Type B pancreatic cell (in vitro differentiated cells): Measurements from ENCODE around the gene DCC. TPM values are rescaled to one million over a fixed set of nuclear protein-coding genes. Genes with fewer than 3 reads are reported as not detected.

Experiments
- DNase-seq: peaks from one replicate; pipeline ENCODE4 v3.0.0; 2021; ENCODE audit warnings: mixed read lengths; ENCODE audit not compliant: unreplicated experiment; ENCODE audit errors: extremely low spot score
- H3K27ac Mint-ChIP-seq: 2 replicates; pipeline ENCODE4 v1.8.0; 2021; ENCODE audit warnings: mild to moderate bottlenecking, mixed read lengths
- H3K27me3 Mint-ChIP-seq: 2 replicates; pipeline ENCODE4 v1.8.0; 2021; ENCODE audit warnings: mixed read lengths
- H3K36me3 Mint-ChIP-seq: 2 replicates; pipeline ENCODE4 v1.8.0; 2021; ENCODE audit warnings: mixed read lengths
- H3K4me1 Mint-ChIP-seq: one replicate; pipeline ENCODE4 v1.8.0; 2021; ENCODE audit warnings: mixed read lengths; ENCODE audit not compliant: unreplicated experiment
- H3K4me3 Mint-ChIP-seq: 2 replicates; pipeline ENCODE4 v1.8.0; 2021; ENCODE audit warnings: mild to moderate bottlenecking, mixed read lengths
- H3K9me3 Mint-ChIP-seq: 2 replicates; pipeline ENCODE4 v1.8.0; 2021; ENCODE audit warnings: mixed read lengths
- total RNA-seq: library from RNA; stranded (reverse); gene quantifications from 2 replicates; pipeline ENCODE4 v1.2.1, GENCODE V29; 2021; ENCODE audit warnings: low replicate concordance
- TF ChIP-seq, protein P1 (sequence below): fragments of 200-600 bp; sonication (generic); conservative IDR thresholded peaks from 2 replicates; pipeline ENCODE4 v1.5.0; 2021; ENCODE audit warnings: antibody characterized with exemption, mild to moderate bottlenecking

The DCC gene
- total RNA-seq, 1 donor from 2014 or later = 11.6 TPM

DNA sequence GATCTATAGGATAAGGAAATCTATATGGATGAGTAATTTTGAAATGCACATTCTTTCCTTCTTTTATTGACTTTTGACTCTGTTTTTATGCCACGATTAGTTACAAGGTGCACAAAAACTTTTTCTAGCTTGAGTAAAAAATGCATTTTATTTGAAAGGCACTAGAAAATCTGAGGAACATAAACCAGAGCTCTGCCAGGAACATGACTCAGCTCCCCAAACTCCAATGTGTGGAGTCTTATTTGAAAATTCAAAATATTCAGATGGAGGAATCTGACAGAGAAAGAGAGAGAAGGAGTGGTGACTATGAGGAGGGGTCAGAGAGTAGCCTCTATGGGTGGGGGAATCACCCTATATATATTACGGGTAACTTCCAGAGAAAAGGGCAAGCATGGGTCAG is 231.0 kb downstream of the DCC start:
- no peak overlapping the region for H3K27ac Mint-ChIP-seq
- H3K36me3 Mint-ChIP-seq = no peaks in the 10 kb centered on the region
- DNase-seq = no peak
- peaks cover 5% of the 10 kb centered on the region for H3K4me1 Mint-ChIP-seq
- no peaks in the 10 kb centered on the region for H3K27me3 Mint-ChIP-seq
- H3K4me3 Mint-ChIP-seq = no peak overlapping the region
- H3K9me3 Mint-ChIP-seq = no peaks in the 10 kb centered on the region
- TF ChIP-seq, protein P1, sequence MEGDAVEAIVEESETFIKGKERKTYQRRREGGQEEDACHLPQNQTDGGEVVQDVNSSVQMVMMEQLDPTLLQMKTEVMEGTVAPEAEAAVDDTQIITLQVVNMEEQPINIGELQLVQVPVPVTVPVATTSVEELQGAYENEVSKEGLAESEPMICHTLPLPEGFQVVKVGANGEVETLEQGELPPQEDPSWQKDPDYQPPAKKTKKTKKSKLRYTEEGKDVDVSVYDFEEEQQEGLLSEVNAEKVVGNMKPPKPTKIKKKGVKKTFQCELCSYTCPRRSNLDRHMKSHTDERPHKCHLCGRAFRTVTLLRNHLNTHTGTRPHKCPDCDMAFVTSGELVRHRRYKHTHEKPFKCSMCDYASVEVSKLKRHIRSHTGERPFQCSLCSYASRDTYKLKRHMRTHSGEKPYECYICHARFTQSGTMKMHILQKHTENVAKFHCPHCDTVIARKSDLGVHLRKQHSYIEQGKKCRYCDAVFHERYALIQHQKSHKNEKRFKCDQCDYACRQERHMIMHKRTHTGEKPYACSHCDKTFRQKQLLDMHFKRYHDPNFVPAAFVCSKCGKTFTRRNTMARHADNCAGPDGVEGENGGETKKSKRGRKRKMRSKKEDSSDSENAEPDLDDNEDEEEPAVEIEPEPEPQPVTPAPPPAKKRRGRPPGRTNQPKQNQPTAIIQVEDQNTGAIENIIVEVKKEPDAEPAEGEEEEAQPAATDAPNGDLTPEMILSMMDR = no peak

DNA sequence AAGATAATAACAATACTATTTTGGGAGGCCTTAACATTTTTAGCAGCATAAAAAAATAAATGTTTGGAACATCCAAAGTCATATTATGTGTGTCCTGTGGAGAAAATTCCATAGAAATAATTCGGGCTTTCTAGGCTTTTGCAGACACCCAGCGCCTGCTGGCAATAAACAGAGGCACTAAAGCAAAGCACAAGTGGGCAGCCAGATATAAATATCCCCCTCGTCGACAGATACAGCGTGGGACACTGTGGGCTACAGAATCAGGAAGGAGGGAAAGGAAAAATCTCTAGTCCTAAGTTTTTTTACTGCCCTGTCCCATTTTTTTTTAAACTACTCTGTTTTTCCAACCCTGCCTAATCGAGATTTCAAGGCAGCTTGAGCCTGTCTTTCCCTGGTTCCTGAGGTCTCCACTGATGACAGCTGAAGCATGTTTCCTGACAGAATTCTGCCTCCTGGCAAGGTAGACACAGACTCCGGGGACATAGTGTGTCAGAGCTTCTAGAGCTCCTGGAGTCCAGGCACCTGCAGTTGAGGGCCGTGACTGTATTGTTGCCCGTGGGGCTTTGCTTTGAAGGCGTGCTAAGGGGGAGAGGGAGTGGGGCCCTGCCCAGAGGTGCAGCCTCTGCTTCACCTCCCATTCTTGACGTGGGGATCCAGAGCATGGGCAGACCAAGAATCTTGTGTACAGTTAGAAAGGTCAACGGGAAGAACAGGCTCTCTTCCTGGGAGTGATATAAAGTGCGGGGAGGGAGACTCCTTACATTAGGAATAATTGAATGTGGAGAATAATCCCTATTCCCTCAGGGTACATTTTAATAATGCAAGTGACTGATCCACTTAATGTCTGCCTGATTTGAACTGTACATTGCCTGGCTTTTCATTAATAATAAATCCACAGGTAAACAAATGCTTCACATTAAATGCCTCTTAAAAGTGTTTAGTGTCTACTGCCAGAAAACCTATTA is 232.3 kb downstream of the DCC start:
- Mint-ChIP-seq H3K9me3 (no peaks in the 10 kb centered on the region), H3K27ac (no peak overlapping the region)

DNA sequence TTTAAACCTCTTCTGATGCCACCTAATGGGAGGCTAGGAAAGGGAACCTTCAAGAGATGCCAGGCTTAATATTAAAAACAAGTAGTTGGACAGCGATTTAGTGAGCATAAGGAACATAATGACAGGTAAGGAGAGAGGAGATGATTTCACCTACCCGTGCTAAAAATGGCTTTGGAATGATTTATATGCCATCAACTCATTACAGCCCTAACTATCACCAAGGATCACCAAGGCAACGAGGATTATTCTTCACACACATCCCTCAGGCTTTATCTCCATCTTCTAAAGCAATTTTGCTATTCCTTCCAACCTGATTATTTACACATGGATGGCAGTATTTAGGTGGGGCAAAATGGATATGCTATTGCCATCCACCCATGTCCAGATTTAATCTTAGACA is 237.8 kb downstream of the DCC start:
- no peak overlapping the region for H3K27ac Mint-ChIP-seq
- no peaks in the 10 kb centered on the region for H3K4me1 Mint-ChIP-seq
- no peaks in the 10 kb centered on the region for H3K27me3 Mint-ChIP-seq
- H3K9me3 Mint-ChIP-seq = no peaks in the 10 kb centered on the region
- DNase-seq = no peak
- H3K36me3 Mint-ChIP-seq = no peaks in the 10 kb centered on the region
- H3K4me3 Mint-ChIP-seq = no peak overlapping the region
- TF ChIP-seq, protein P1 = no peak

More for the DNA sequence above, 232.3 kb downstream of the DCC start:
- H3K27me3 Mint-ChIP-seq = no peaks in the 10 kb centered on the region
- H3K4me3 Mint-ChIP-seq = no peak overlapping the region
- no peaks in the 10 kb centered on the region for H3K36me3 Mint-ChIP-seq
- no peak for DNase-seq
- TF ChIP-seq, protein P1 = no peak
- peaks cover 5% of the 10 kb centered on the region for H3K4me1 Mint-ChIP-seq

DNA sequence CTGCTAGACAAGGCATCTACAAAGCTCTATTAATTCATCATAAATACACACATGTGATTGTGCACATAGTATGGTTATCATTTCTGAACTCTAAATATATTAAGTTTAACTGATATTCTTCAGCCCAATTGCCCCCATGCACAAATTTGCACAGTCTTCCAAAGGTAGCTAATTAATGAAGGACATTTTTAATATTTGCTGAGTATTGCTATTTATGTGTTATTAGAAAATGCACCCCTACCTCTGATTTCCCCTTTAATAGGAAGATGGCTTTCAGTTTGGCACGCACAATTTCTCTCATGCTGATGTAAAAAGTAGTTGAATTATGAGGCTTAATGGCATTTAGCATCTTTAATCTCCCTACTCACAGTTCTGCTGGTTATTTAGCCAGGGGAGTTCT is 242.1 kb downstream of the DCC start:
- TF ChIP-seq, protein P1 = no peak
- H3K27me3 Mint-ChIP-seq = no peaks in the 10 kb centered on the region
- no peak for DNase-seq
- H3K9me3 Mint-ChIP-seq = no peaks in the 10 kb centered on the region
- H3K4me3 Mint-ChIP-seq = no peak overlapping the region
- no peaks in the 10 kb centered on the region for H3K4me1 Mint-ChIP-seq
- no peaks in the 10 kb centered on the region for H3K36me3 Mint-ChIP-seq
- no peak overlapping the region for H3K27ac Mint-ChIP-seq

DNA sequence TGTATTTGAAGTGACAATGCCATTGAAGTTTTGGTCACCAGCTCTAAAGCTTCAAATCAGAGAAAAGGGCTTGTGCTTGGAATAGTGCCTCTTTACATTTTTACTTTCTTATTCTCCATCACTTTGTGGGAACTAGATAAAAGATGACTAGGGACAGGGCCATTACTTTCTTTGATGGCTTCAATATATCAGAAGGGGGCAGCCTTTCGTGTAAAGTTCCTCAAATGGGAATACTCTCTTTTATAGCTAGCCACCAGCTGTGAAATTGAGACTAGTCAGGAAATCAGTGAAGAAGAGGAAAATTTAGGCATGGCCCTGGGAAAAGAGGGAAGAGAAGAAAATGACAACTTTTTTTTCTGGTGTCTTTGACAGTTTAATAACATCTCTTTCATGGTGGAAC is 242.5 kb downstream of the DCC start:
- TF ChIP-seq, protein P1 = no peak
- Mint-ChIP-seq H3K27ac (no peak overlapping the region), H3K27me3 (no peaks in the 10 kb centered on the region), H3K36me3 (no peaks in the 10 kb centered on the region), H3K4me1 (no peaks in the 10 kb centered on the region), H3K9me3 (no peaks in the 10 kb centered on the region), H3K4me3 (no peak overlapping the region)
- DNase-seq = no peak
